Hepatocyte (in vitro differentiated cells): ENCODE results near the gene RNF121. TPM values are rescaled to one million over a fixed set of nuclear protein-coding genes. Genes with fewer than 3 reads are reported as not detected.

ENCODE experiments used
- DNase-seq: peaks from one replicate; pipeline ENCODE4 v3.0.0-alpha.2; 2016; ENCODE audit warnings: low spot score
- H2AFZ ChIP-seq: fragments of 200-600 bp; sonication (generic); 2 replicates; pipeline ENCODE4 v1.6.0; 2016; ENCODE audit warnings: antibody characterized with exemption, mild to moderate bottlenecking
- H3K27ac ChIP-seq: fragments of 200-600 bp; sonication (generic); 2 replicates; pipeline ENCODE4 v1.5.1; 2016; ENCODE audit warnings: mild to moderate bottlenecking
- H3K27me3 ChIP-seq: fragments of 200-600 bp; sonication (generic); 2 replicates; pipeline ENCODE4 v1.6.1; 2016
- H3K36me3 ChIP-seq: fragments of 200-600 bp; sonication (generic); replicated peaks from 2 replicates; pipeline ENCODE4 v1.5.1; 2016; ENCODE audit warnings: low read depth; ENCODE audit not compliant: insufficient read depth
- H3K4me1 ChIP-seq: fragments of 200-600 bp; sonication (generic); 2 replicates; pipeline ENCODE4 v1.5.1; 2016; ENCODE audit warnings: mild to moderate bottlenecking, moderate library complexity; ENCODE audit not compliant: insufficient read depth
- H3K4me2 ChIP-seq: fragments of 200-600 bp; sonication (generic); 2 replicates; pipeline ENCODE4 v1.6.0; 2016
- H3K4me3 ChIP-seq: fragments of 200-600 bp; sonication (generic); 2 replicates; pipeline ENCODE4 v1.5.1; 2016; ENCODE audit warnings: mild to moderate bottlenecking
- H3K79me2 ChIP-seq: fragments of 200-600 bp; sonication (generic); 2 replicates; pipeline ENCODE4 v1.6.0; 2017; ENCODE audit warnings: mild to moderate bottlenecking
- H3K9me2 ChIP-seq: fragments of 200-600 bp; sonication (generic); replicated peaks from 2 replicates; pipeline ENCODE4 v1.6.0; 2017; ENCODE audit warnings: mild to moderate bottlenecking; ENCODE audit not compliant: insufficient read depth
- H3K9me3 ChIP-seq: fragments of 200-600 bp; sonication (generic); 2 replicates; pipeline ENCODE4 v1.5.1; 2016; ENCODE audit warnings: low read depth, mild to moderate bottlenecking
- H4K20me1 ChIP-seq: fragments of 200-600 bp; sonication (generic); 2 replicates; pipeline ENCODE4 v1.6.0; 2016; ENCODE audit warnings: mild to moderate bottlenecking; ENCODE audit not compliant: insufficient read depth, poor library complexity, severe bottlenecking
- EZH2 ChIP-seq: fragments of 200-600 bp; sonication (generic); IDR thresholded peaks from 2 replicates; pipeline ENCODE4 v1.6.1; 2016; ENCODE audit warnings: antibody characterized with exemption, mild to moderate bottlenecking, borderline replicate concordance
- EZH2phosphoT487 ChIP-seq: fragments of 200-600 bp; sonication (generic); IDR thresholded peaks from one replicate; pipeline ENCODE4 v1.6.1; 2018; ENCODE audit warnings: antibody characterized with exemption, mild to moderate bottlenecking, low read depth, moderate library complexity; ENCODE audit not compliant: unreplicated experiment, severe bottlenecking
- WGBS: methylation state at CpG from one replicate; pipeline ENCODE4 v1.1.6; 2016; ENCODE audit warnings: low lambda C conversion rate; ENCODE audit errors: missing lambda C conversion rate; 5-methylcytosine and 5-hydroxymethylcytosine counted together
- polyA plus RNA-seq: library from polyadenylated mRNA; unstranded; fragments of >200 nt; fragmentation: Nextera tagmentation; extraction: Ambion mirVana; gene quantifications from 2 replicates; pipeline ENCODE4 v1.2.1, GENCODE V29; 2016
- total RNA-seq: library from RNA; depleted of rRNA; stranded (reverse); fragments of >200 nt; gene quantifications from 2 replicates; pipeline ENCODE4 v1.2.3, GENCODE V29; 2014
- TF ChIP-seq, protein P1 (sequence below): fragments of 200-600 bp; sonication (generic); IDR thresholded peaks from 2 replicates; pipeline ENCODE4 v1.5.1; 2016; ENCODE audit warnings: antibody characterized with exemption, mild to moderate bottlenecking; ENCODE audit not compliant: poor library complexity

The RNF121 gene
- total and polyA plus RNA-seq, 2 experiments from 2014 or later = 26.5 to 29.4 TPM

- no peak for DNase-seq
- peaks cover 31% of the 10 kb centered on the region for H4K20me1 ChIP-seq
- H3K79me2 ChIP-seq = peaks cover 4% of the 10 kb centered on the region
- H3K9me2 ChIP-seq = no peaks in the 10 kb centered on the region
- TF ChIP-seq, protein P1, sequence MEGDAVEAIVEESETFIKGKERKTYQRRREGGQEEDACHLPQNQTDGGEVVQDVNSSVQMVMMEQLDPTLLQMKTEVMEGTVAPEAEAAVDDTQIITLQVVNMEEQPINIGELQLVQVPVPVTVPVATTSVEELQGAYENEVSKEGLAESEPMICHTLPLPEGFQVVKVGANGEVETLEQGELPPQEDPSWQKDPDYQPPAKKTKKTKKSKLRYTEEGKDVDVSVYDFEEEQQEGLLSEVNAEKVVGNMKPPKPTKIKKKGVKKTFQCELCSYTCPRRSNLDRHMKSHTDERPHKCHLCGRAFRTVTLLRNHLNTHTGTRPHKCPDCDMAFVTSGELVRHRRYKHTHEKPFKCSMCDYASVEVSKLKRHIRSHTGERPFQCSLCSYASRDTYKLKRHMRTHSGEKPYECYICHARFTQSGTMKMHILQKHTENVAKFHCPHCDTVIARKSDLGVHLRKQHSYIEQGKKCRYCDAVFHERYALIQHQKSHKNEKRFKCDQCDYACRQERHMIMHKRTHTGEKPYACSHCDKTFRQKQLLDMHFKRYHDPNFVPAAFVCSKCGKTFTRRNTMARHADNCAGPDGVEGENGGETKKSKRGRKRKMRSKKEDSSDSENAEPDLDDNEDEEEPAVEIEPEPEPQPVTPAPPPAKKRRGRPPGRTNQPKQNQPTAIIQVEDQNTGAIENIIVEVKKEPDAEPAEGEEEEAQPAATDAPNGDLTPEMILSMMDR = no peak
- no peak for TF ChIP-seq EZH2
- TF ChIP-seq EZH2phosphoT487 = no peak
- no peaks in the 10 kb centered on the region for H3K36me3 ChIP-seq
- no peak overlapping the region for H3K4me2 ChIP-seq
- H3K27ac ChIP-seq = no peak overlapping the region
- WGBS = 96% methylated on average over 16 of the region's 16 CpGs
- H3K9me3 ChIP-seq = no peaks in the 10 kb centered on the region
- H3K27me3 ChIP-seq = no peaks in the 10 kb centered on the region
- no peaks in the 10 kb centered on the region for H3K4me1 ChIP-seq
- H2AFZ ChIP-seq = no peak overlapping the region
- no peak overlapping the region for H3K4me3 ChIP-seq
Observed at GRCh38 chr11:72014761-72015320, 86.0 kb downstream of the RNF121 start.

DNA sequence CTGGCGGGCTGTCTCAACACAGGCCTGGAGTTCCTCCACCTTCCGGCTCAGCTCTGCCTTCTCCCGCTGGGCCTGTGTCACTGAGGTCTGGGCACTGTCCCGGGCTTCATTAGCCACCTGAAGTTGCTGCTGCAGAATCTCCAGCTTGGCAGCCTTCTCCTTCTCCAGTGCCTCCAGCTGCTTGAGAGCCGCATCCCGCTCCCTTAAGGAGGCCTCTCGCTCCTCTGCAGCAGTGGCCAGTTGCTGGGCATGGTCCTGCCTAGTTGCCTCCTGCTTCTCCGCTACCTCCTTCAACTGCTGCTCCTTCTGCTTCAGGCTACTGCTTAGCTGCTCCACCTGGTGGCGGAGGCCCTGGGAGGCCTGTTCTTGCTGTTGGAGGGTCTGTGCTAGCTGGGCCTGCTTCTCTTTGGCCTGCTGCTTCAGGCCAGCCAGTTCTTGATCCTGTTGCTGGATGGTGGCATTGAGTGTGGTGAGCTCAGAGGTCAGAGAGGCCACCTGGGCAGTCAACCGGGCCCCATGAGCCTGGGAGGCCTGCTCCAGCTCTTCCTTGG, 86.7 kb downstream of the RNF121 start:
- DNase-seq = peak; percentile 44
- Histone ChIP-seq H3K4me1 (no peaks in the 10 kb centered on the region), H3K4me3 (no peak overlapping the region), H3K9me2 (no peaks in the 10 kb centered on the region), H3K27ac (no peak overlapping the region), H3K27me3 (no peaks in the 10 kb centered on the region), H3K36me3 (no peaks in the 10 kb centered on the region), H3K79me2 (peaks cover 8% of the 10 kb centered on the region), H2AFZ (no peak overlapping the region), H3K9me3 (no peaks in the 10 kb centered on the region), H4K20me1 (peaks cover 24% of the 10 kb centered on the region), H3K4me2 (no peak overlapping the region)
- TF ChIP-seq, protein P1 = peak; percentile 26
- no peak for TF ChIP-seq EZH2
- WGBS = 96% methylated on average over 10 of the region's 10 CpGs

GRCh38 chr11:72018171-72018570, 89.3 kb downstream of the RNF121 start:
- Histone ChIP-seq H4K20me1 (peaks cover 6% of the 10 kb centered on the region), H3K4me2 (no peak overlapping the region), H3K9me2 (no peaks in the 10 kb centered on the region), H3K4me3 (no peak overlapping the region), H3K4me1 (no peaks in the 10 kb centered on the region), H3K27me3 (no peaks in the 10 kb centered on the region), H3K9me3 (no peaks in the 10 kb centered on the region), H3K27ac (no peak overlapping the region), H2AFZ (no peak overlapping the region), H3K79me2 (peaks cover 23% of the 10 kb centered on the region), H3K36me3 (peaks cover 7% of the 10 kb centered on the region)
- TF ChIP-seq, protein P1 = no peak
- TF ChIP-seq EZH2 (no peak), EZH2phosphoT487 (no peak)
- 96% methylated on average over 9 of the region's 9 CpGs for WGBS
- no peak for DNase-seq

DNA sequence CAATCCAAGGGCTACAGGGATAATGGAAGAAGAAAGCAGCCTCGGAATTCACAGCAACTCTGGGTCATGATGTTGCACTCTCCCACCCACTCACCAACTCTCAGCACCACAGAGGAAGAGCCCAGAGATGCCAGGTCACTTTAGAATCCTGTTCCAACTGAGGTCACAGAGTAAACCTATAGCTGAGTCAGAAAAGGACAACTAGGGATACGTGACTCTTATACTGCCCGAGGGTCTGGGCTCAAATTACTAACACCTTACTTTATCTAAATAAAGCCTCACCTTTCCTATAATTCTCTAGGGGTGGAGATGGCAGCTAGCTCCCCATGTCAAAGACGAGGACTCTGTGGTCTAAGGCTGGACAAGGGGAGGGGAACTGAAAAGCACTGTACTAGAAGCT, 94.5 kb downstream of the RNF121 start:
- H4K20me1 ChIP-seq = peaks cover 45% of the 10 kb centered on the region
- H3K79me2 ChIP-seq = peaks cover 66% of the 10 kb centered on the region
- 86% methylated on average over 4 of the region's 4 CpGs for WGBS
- H2AFZ ChIP-seq = no peak overlapping the region
- TF ChIP-seq EZH2 (no peak), EZH2phosphoT487 (no peak)
- TF ChIP-seq, protein P1 = no peak
- H3K27ac ChIP-seq = no peak overlapping the region
- DNase-seq = no peak
- H3K4me2 ChIP-seq = no peak overlapping the region
- no peaks in the 10 kb centered on the region for H3K4me1 ChIP-seq
- H3K27me3 ChIP-seq = no peaks in the 10 kb centered on the region
- no peaks in the 10 kb centered on the region for H3K9me2 ChIP-seq
- no peaks in the 10 kb centered on the region for H3K9me3 ChIP-seq
- no peak overlapping the region for H3K4me3 ChIP-seq
- peaks cover 7% of the 10 kb centered on the region for H3K36me3 ChIP-seq
